Neutrophil (primary cell): ENCODE results near the gene UBE2H.

Source experiments
- H3K27ac ChIP-seq: fragments of 200-600 bp; sonication (generic); 2 replicates; pipeline ENCODE4 v1.5.1; 2016; ENCODE audit warnings: mild to moderate bottlenecking, moderate library complexity
- H3K27me3 ChIP-seq: fragments of 200-600 bp; sonication (generic); 2 replicates; pipeline ENCODE4 v1.6.0; 2016; ENCODE audit warnings: mild to moderate bottlenecking
- H3K36me3 ChIP-seq: fragments of 200-600 bp; sonication (generic); 2 replicates; pipeline ENCODE4 v1.5.1; 2017
- H3K4me1 ChIP-seq, 2 experiments: fragments of 200-600 bp in 1 of 2; sonication (generic) in 1 of 2; 1 replicate in 1 of 2; 2 replicates in 1 of 2; pipeline versions ENCODE4 v1.5.1 to v1.6.1; 2013 to 2016; ENCODE audit warnings: low read depth in 1 of 2, low read length in 1 of 2, mild to moderate bottlenecking in 1 of 2, moderate library complexity in 1 of 2; ENCODE audit not compliant: control insufficient read depth in 1 of 2, insufficient read depth in 1 of 2
- H3K4me3 ChIP-seq, 2 experiments: fragments of 200-600 bp in 1 of 2; sonication (generic) in 1 of 2; 1 replicate in 1 of 2; 2 replicates in 1 of 2; pipeline ENCODE4 v1.5.1; 2013 to 2016; ENCODE audit warnings: low read depth in 1 of 2, low read length in 1 of 2, mild to moderate bottlenecking in 1 of 2, moderate library complexity in 1 of 2
- H3K9me3 ChIP-seq: fragments of 200-600 bp; sonication (generic); 2 replicates; pipeline ENCODE4 v1.5.1; 2016
- TF ChIP-seq, protein P1 (sequence below): fragments of 200-600 bp; sonication (generic); IDR thresholded peaks from 2 replicates; pipeline ENCODE4 v1.5.1; 2016; ENCODE audit warnings: antibody characterized with exemption

Gene UBE2H

DNA sequence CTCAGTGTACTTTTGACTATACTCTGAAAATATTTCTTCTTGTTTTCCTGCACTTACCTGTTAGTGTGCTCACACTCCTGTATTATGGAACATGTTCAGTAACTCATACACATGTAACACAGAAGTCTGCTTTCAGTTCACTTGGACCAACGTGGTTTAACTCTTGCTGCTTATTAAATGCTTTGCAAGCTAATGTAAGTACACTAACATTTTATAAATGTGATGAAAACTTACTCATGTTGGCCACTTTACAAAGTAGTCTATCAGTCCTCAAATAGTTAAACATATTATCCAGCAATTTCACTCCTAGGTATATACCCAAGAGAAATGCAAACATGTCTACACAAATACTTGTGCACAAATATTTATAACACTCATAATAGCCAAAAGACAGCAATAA, 98.4 kb downstream of the UBE2H start:
- H3K4me1 ChIP-seq, result peaks cover 43 to 50% of the 10 kb centered on the region in 2 experiments
- no peaks in the 10 kb centered on the region for H3K36me3 ChIP-seq
- H3K27ac ChIP-seq, result peak overlapping the region; percentile 66
- H3K27me3 ChIP-seq, result no peaks in the 10 kb centered on the region
- no peaks in the 10 kb centered on the region for H3K9me3 ChIP-seq
- no peak overlapping the region for H3K4me3 ChIP-seq
- TF ChIP-seq, protein P1, sequence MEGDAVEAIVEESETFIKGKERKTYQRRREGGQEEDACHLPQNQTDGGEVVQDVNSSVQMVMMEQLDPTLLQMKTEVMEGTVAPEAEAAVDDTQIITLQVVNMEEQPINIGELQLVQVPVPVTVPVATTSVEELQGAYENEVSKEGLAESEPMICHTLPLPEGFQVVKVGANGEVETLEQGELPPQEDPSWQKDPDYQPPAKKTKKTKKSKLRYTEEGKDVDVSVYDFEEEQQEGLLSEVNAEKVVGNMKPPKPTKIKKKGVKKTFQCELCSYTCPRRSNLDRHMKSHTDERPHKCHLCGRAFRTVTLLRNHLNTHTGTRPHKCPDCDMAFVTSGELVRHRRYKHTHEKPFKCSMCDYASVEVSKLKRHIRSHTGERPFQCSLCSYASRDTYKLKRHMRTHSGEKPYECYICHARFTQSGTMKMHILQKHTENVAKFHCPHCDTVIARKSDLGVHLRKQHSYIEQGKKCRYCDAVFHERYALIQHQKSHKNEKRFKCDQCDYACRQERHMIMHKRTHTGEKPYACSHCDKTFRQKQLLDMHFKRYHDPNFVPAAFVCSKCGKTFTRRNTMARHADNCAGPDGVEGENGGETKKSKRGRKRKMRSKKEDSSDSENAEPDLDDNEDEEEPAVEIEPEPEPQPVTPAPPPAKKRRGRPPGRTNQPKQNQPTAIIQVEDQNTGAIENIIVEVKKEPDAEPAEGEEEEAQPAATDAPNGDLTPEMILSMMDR, result no peak

DNA sequence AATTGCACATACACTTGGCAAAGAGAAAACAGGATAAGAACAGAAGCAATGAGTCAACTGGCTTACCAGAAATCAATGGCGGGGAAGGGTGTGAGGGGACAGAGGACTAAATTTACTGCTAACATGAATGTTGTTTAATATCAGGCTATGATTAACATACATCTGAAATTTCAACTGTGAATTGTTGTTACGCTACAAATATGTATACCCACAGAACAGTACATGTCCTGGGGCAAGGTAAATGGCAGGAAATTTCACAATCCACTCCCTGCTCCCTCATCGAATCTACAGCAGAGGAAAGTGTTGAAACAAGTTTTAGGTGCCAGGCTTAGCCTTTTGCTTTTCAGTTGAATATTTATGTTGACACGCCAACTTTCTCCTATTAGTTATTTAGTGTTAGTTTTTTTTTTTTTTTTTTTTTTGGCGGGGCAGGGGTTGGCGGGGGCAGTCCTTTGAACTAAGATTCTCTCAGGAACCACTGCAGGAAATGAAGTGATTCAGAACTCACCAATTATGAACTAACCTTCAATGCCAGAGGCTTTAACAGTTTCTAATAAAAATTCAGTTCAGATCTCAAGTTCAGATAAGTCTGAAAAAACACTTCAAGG, 99.0 kb downstream of the UBE2H start:
- no peaks in the 10 kb centered on the region for H3K36me3 ChIP-seq
- H3K4me1 ChIP-seq, result peaks cover 36 to 43% of the 10 kb centered on the region in 2 experiments

DNA sequence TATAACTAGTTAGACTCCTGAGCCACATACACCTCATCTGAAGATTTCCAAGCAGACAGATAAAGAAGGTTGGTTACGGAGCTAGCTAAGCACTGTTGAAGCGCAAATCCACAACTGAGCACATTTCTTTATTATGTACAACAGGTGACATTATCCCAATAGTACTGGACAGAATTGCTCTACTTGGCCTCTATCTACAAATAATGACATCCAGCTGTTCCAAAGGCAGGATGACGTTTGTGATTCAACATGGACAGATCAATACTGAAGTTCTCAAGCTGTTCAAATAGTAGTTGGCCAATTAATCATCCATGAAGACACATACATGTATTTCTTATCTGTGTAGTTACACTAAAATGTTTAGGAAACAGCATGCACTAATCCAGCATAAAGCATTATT, 101.0 kb downstream of the UBE2H start:
- Histone ChIP-seq H3K4me1 (peaks cover 38 to 44% of the 10 kb centered on the region in 2 experiments), H3K36me3 (no peaks in the 10 kb centered on the region)
- TF ChIP-seq, protein P1, result no peak

More for the DNA sequence above, 99.0 kb downstream of the UBE2H start:
- H3K4me3 ChIP-seq, result peak overlapping the region; percentile 11 to 24
- H3K9me3 ChIP-seq, result no peaks in the 10 kb centered on the region
- no peaks in the 10 kb centered on the region for H3K27me3 ChIP-seq
- TF ChIP-seq, protein P1, result no peak
- H3K27ac ChIP-seq, result peak overlapping the region; percentile 66

DNA sequence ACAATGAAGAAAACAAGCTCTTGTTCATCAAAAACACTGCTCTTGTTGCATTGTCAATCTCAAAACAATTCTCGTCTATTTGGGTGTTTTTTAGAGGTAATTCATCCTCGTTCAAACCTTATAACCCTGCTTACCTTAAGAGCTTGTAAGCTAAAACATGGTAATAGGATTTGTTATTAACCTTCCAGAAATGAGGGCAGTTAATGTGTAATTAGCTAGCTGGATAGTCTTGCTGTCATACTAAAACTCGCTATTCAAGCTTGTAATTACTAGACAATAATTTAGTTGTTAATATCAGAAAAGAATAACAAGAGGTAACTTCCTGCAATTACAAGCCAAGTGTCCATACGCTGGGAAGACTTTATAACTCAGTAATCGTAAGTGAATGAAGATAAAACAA, 101.6 kb downstream of the UBE2H start:
- Histone ChIP-seq H3K36me3 (no peaks in the 10 kb centered on the region), H3K4me3 (no peak overlapping the region), H3K4me1 (peaks cover 44 to 50% of the 10 kb centered on the region in 2 experiments), H3K27ac (no peak overlapping the region), H3K9me3 (no peaks in the 10 kb centered on the region), H3K27me3 (no peaks in the 10 kb centered on the region)
- TF ChIP-seq, protein P1, result no peak

More for the DNA sequence above, 101.0 kb downstream of the UBE2H start:
- Histone ChIP-seq H3K9me3 (no peaks in the 10 kb centered on the region), H3K4me3 (no peak overlapping the region), H3K27me3 (no peaks in the 10 kb centered on the region), H3K27ac (no peak overlapping the region)

DNA sequence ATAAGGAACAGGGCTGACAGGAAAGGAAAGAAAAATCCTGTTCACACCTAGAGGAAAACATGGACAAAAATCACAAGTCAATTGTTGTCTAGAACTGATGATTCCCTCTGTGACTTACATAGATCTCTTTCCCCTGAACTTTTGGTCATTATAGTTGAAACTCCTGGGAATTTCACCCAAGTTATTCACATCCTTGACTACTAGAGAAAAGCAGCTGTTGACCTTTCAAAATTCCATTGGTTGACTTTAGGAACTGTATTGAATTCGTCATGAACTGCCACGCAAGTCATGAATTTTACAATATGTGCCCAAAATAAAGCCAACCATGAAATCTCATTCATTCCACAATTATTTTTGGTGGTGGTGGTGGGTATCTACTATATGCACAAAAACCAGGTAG, 104.3 kb downstream of the UBE2H start:
- Histone ChIP-seq H3K27me3 (no peaks in the 10 kb centered on the region), H3K36me3 (no peaks in the 10 kb centered on the region), H3K4me3 (no peak overlapping the region), H3K27ac (peak overlapping the region; percentile 83), H3K4me1 (peaks cover 59 to 64% of the 10 kb centered on the region in 2 experiments), H3K9me3 (no peaks in the 10 kb centered on the region)
- TF ChIP-seq, protein P1, result no peak
